Measurements from ENCODE around the gene ITPK1.

DNA sequence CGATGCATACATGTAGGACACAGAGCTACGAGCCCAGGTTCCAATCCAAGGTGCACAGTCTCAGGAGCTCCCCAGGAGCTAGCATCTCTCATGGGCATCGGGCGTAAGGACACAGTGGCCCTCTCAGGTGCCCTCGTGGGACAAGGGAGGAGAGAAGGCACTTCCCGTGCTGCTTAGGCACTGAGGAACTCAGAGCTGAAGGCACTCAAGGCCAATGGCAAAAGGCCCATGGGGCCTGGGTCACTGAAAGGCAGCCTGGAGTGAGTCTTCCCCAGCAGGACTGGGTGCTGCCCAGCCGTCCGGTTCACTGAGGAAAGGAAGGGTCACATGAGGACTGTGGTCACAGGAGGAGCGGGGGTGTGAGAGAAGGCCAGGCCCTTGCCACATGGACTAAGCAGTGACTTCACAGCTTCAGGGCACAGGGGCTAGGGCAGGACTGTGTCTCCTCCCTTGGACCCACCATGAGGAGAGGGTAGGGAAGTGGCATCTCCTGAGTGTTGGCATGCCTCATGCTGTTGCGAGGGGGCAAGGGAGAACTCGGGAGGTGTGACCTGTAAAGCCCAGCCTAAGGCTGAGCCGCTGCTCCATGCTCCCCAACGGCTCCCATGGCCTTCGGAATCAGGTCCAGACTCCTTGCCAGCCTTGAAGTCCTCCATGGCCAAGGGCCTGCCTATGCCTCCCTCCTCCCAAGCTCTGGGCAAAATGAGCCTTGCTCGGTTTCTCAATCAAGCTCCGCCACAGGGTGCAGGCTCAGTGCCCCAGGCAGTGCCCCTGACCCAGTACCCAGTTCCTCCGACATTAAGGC lies 141.0 kb downstream of the ITPK1 start:
- TF ChIP-seq, protein P1, sequence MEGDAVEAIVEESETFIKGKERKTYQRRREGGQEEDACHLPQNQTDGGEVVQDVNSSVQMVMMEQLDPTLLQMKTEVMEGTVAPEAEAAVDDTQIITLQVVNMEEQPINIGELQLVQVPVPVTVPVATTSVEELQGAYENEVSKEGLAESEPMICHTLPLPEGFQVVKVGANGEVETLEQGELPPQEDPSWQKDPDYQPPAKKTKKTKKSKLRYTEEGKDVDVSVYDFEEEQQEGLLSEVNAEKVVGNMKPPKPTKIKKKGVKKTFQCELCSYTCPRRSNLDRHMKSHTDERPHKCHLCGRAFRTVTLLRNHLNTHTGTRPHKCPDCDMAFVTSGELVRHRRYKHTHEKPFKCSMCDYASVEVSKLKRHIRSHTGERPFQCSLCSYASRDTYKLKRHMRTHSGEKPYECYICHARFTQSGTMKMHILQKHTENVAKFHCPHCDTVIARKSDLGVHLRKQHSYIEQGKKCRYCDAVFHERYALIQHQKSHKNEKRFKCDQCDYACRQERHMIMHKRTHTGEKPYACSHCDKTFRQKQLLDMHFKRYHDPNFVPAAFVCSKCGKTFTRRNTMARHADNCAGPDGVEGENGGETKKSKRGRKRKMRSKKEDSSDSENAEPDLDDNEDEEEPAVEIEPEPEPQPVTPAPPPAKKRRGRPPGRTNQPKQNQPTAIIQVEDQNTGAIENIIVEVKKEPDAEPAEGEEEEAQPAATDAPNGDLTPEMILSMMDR (conservative IDR thresholded peaks at IDR 0.05 in 1 of 2, IDR thresholded peaks at IDR 0.05 in 1 of 2; ENCODE audit: extremely low read depth in 1 of 2, insufficient read depth in 1 of 2, low read depth in 1 of 2, low read length in 2 of 2), result no peak
- no peak for TF ChIP-seq EZH2 (IDR thresholded peaks at IDR 0.05; ENCODE audit: borderline replicate concordance, low read length)

All from mammary epithelial cell (primary cell).